GM19328 (cell line): ENCODE data around the gene PDSS2.
"Not testable (repeated sequence)": the region's sequence is repeated elsewhere in the genome, so short reads cannot be mapped to it uniquely, and the experiment has no call there.

Experiments
- ATAC-seq: cut with Tn5 transposase; IDR thresholded peaks from one replicate; pipeline ENCODE4 v1.9.1; 2021; ENCODE audit warnings: mild to moderate bottlenecking, moderate library complexity; ENCODE audit not compliant: unreplicated experiment

The PDSS2 gene

DNA sequence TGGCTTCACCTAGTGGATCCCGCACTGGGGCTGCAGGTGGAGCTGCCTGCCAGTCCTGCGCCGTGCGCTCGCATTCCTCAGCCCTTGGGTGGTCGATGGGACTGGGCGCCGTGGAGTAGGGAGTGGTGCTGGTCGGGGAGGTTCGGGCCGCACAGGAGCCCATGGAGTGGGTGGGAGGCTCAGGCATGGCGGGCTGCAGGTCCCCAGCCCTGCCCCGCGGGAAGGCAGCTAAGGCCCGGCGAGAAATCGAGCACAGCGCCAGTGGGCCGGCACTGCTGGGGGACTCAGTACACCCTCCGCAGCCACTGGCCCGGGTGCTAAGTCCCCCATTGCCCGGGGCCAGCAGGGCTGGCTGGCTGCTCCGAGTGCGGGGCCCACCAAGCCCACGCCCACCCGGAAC lies 95.2 kb downstream of the PDSS2 start:
- not testable (repeated sequence) for ATAC-seq

GRCh38 chr6:107361753-107362604 lies 97.4 kb downstream of the PDSS2 start:
- no peak for ATAC-seq

DNA sequence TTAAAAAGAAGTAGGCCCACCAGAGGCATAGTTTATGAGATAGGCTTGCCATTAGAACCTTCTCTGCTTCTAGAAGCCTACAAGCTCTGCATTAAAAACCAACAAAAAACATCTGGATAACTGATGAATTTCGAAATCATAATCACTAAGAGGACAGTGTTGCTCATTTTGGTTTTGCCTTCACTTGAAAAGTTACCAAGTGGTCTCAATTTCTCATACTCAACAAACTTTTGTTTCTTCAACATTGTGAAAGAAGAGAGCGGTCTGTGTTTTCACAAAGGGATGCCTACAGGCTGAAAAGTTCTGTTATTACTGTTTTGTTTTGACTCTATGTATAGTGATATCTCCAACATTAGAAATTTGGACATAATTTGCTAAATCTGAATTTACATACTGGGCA lies 98.9 kb downstream of the PDSS2 start:
- no peak for ATAC-seq

GRCh38 chr6:107357842-107358241 lies 101.5 kb downstream of the PDSS2 start:
- ATAC-seq: no peak

GRCh38 chr6:107357031-107357430 lies 102.3 kb downstream of the PDSS2 start:
- no peak for ATAC-seq

DNA sequence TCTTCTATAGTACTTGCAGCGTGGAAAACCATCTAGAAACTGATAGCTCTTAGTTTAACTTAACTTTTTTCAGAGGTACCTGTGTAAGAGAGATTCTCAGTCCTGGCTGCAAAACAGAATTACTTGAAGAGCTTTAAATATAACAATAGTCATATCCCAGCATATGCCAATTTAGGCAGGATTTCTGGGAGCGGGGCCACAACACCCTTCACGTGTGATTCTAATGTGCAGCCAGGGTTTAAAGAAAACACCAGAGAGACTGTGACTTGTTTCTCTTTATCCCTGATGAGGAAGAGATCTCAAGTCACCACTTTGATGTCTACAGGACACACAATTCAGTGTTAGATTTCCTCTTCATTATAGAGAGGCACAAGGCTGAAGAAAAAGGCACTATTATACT lies 103.7 kb downstream of the PDSS2 start:
- no peak for ATAC-seq

- ATAC-seq: no peak
Measured at GRCh38 chr6:107354451-107354850, 104.9 kb downstream of the PDSS2 start.

GRCh38 chr6:107353773-107354382 lies 105.5 kb downstream of the PDSS2 start:
- ATAC-seq: no peak

DNA sequence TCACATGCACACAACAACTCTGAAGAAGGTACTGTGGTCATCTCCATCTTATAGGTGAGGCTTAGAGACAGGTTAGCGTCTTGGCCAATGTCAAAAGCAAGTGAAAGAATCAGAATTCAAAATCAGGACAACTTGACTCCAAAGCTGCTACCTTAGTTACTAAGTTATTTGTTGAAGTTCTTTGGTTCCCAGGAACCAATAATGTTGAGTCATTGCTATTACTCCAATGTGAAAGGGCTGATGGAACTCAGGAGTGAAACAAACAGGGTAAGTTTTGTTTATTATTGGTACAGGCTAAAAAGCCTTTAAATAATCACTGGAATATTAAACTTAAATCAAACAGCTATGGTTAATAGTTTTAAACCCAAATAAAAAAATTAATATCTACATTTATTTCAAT lies 111.1 kb downstream of the PDSS2 start:
- no peak for ATAC-seq

DNA sequence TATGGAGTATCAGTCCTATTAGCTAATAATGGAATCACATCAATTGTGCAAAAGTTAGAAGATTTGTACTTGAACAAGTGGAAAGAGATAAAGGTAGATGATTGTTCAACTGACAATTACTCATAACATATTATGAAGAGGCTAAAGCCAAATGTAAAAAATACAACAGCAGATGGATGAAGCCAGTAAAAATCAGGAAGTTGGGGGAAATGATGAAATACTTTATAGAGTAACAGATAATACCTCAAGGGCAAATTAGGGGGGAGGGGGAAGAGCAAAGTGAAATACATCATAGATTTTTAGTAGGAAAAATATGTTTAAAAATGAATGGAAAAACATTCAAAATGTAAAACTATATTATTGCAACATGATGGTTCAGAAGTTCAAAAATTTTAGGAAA lies 114.0 kb downstream of the PDSS2 start:
- ATAC-seq: no peak

DNA sequence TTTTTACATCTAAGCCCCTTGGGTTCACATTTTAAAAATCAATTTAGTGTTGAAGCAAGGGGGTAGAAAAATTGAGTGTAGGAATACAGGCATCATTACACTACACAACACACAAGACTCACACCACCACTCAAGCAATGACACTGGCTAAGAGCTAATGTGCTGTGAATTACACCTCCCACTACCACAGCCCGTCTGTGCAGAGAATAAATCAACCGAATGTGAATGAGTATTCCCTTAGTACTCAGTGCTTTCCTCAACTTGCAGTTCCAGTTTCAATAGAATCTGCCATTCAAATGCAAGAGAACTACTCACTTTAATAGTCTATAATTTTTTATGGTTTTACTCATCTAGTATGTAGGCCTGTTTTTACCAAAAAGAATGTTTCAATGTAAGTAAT lies 114.4 kb downstream of the PDSS2 start:
- no peak for ATAC-seq

DNA sequence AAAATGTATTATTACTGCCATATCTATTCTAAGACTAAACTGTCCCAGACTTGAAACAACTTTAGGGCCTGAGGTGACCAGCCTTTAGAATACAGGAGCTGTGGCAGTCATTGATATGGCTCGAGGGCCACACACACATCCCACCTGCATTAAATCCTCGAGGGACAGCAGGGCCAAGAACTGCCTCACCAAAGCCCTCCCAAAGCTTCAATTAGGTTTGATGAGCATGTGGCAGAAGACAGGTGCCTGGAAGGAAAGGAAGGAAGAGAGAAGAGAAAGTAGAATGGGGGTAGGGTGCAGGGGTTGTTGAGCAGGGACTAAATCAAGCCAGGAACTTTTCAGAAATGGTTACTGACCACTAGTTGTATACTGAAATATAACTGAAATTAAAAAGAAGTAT lies 115.0 kb downstream of the PDSS2 start:
- ATAC-seq: no peak

DNA sequence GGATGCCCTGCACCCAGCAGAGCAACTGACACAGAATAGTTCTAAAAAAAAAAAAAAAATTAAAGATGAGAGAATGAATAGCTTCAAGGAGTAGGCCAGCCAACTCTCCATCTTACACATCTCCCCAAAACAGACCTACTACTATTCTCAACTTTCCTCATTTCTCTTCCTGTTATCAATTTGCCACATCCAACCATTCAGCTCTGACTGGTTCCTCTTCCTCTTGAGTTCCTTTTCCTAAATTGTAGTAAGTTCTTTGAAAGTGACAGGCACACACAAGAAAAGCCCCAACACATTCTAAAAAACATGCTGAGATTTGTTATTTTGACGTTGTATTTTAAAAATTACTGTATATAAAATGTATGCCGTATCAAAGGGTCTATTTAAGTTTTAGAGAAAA lies 117.2 kb downstream of the PDSS2 start:
- ATAC-seq: no peak

- ATAC-seq: no peak
Measured at GRCh38 chr6:107340881-107341280, 118.5 kb downstream of the PDSS2 start.

DNA sequence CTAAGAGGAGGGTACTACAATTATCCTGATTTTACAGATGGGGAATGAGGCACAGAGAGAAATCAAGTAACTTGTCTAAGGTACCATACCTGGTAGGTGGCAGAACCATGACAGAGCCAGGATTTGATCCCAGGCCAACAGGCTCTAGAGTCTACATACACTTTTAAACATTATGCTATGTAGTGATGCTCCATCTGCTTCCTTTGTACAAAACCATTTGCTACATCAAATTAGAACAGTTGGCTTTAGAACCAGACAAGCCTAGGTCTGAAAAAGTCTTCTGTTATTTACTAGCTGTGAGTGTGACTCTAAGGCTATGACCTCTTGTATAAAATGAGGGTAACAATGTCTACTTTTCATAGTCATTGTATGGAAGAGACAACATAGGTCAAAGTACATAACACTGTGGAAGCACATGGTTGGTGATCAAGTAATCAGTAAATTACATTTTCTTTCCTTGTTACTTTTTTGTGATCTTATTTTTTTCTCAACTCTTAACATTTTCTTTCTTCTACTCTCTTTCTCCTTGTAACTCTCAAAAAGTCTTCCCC lies 122.1 kb downstream of the PDSS2 start:
- ATAC-seq: no peak

DNA sequence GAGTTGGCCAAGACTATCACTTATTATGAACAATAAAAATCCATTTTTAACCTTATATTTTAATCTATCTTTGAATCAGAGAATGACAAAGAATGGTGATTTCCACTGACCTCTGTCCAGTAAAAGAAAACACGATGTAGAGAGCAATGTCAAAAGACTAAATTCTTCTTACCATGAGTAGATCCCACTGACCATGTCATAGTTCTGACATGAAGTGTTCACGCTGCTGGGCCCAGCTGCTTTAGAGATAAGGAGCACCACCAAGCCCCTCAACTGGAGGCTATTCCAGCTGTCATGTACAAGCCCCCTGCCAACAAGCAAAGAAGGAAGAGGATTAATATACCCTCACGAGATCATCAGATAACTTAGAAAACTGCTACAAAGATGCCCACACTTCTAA lies 125.3 kb downstream of the PDSS2 start:
- no peak for ATAC-seq

GRCh38 chr6:107333491-107333890 lies 125.9 kb downstream of the PDSS2 start:
- no peak for ATAC-seq

DNA sequence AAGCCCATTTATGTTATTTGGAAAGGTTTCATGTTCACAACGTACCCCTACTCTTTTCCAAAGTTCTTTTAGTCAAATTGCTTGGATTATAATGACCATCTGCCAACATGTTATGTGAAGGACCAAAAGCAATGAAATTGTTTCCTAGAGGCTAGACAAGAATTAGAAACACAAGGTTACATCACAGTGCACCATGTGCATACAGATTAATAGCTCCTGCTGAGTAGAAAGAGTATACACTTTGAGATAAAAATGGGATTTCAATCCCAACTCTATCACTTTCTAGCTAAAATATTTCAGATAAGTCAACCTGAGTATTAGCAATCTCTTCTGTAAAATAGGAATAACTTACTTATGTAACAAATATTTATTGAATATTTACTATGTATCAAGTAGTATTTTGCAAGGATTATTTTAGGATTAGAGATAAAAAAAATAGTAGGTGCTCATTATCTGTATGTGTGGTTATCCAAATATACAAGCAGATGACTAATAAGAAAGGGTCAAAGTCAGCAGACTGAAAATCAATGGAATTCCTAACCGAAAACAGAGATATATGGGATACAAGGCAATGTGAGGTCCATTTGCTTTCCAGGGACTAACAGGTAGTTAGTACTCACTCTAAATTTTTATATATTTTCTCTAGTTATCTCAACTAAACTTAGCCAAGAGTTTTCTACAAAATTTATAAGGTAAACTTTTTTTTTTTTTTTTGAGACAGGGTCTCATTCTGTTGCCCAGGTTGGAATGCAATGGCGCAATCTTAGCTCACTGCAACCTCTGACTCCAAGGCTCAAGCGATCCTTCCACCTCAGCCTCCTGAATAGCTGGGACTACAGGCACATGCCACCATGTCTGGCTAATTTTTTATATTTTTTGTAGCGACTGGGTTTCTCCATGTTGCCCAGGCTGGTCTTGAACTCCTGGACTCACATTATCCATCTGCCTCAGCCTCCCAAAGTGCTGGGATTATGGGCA lies 127.7 kb downstream of the PDSS2 start:
- no peak for ATAC-seq

GRCh38 chr6:107330168-107330567 lies 129.2 kb downstream of the PDSS2 start:
- peak; percentile 94 for ATAC-seq

- no peak for ATAC-seq
Measured at GRCh38 chr6:107329063-107329860, 130.1 kb downstream of the PDSS2 start.
